ENCODE measurements around the gene NEK11.

Gene NEK11

DNA sequence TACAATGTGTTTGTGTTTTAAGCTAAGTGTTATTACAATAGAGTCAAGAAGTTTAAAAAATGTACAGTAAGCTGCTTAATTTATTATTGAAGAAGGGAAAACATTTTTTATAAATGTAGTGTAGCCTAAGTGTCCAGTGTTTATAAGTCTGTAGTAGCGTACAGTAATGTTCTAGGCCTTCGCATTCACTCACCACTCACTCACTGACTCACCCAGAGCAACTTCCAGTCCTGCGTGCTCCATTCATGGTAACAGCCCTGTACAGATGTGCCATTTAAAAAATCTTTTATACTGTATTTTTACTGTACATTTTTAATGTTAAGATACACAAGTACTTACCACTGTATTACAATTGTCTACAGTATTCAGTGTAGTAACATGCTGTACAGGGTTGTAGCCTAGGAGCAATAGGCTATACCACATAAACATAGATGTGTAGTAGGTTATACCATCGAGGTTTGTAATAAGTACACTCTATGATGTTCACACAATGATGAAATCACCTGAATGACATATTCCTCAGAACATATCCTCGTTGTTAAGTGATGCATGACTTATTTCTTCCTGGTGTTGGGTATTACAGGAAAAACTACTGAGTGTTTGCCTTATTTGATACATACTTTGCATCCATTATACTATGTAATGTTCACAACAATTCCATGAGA lies 198.3 kb downstream of the NEK11 start:
- DNase-seq (ENCODE audit: low read depth, low spot score): no peak

DNA sequence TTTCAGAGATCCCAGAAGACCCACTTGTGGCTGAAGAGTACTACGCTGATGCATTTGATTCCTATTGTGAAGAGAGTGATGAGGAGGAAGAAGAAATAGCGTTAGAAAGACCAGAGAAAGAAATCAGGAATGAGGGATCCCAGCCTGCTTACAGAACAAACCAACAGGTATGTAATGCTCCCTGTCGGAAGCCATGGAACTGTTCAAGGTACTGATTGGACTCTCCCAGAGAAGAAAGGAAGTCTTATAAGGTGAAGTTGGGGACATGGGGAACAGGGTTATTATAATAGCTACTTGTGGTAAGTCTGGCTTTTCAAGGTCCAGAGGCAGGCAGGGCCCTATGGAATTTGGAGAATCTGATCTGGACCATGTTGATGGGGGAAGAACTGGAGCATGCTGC lies 201.8 kb downstream of the NEK11 start:
- no peak for DNase-seq (ENCODE audit: low read depth, low spot score)

DNA sequence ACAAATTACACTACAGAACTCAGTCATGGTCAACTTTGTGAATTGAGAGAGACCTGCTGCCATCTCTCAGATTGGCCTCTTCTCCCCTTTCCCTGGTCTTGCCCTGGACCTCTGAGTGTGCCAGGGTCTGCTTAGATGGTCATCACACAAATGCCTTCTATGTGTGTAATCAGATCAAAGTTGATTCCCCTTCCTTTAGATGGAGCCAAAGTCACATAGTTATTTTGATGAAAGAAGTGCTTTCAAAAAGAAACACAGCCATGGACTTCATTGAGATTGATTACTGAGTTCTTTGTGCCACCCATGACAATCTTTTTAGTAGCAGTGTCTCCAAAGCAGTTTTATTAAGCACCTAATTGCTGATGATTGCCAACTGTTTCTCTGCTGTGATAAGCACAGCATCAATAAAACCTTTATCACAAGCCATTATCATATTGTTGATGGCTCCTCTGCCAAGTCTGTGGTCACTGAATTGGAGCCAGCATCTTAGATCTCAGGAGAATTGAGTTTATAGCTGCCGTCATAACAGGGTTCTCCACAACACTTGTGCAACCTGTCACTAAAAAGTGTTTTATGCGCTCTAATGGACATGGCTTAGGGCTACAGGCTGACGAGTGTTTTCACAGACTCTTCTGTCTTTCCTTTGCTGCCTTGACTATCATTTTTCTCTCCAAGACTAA lies 205.2 kb downstream of the NEK11 start:
- DNase-seq (ENCODE audit: low read depth, low spot score): peak; percentile 46

DNA sequence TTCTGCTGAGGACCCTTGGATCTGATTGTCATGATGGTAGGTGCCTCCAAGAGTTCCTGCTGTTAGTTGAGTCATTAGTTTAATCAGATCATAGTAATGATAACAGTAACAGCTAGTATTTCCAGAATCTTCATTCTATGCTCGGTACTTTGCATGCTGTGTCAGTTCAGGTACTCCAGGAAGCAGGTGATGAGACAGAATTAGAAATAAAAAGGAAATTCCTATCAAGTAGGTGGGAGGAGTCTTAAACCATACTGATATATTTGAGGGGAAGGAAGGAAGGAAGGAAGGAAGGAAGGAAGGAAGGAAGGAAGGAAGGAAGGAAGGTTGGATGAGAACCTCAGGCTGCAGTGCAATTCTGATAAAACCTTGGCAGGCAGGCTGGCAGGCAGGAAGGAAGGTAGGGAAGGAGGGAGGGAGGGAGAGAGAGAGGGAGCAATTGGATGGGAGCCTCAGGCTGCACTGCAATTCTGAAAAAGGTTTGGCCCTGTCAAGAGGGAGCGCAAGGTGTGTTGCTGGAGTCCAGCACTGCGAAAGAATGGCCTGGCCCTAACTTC lies 206.1 kb downstream of the NEK11 start:
- no peak for DNase-seq (ENCODE audit: low read depth, low spot score)

DNA sequence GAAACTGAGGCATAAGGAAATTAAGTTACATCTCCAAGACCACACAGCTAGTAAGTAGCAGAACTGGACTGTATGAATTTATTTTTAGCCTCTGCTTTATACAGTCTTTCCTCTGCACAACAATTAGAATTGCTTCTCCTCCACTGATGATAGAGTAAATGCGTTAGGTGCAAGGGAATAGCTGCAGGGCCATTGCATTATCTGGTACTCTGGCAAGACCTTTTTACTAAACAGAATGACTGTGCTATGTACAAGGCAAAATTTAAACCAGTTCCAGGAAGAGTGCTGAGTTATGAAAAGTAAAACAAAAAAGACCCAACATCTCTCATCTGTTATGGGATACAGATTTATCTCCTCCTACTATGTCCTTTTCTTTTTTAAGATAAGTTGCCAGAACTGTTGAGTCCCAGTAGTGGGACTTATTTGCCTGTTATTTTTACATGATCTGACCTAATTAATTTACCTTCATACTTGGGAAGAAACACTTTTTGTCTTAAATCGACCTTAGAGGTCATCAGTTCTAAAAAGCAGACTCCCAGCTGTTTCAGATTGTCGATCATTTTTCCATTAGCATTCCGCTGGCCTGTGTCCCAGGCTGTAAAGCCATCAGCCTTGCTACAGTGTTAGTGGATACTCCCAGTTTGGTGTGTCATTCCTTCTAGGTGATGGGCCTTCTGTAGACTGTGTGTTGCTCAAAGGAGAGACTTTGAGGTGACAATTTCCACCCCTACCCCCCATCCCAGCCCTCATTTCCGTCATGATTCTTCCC lies 207.4 kb downstream of the NEK11 start:
- DNase-seq (ENCODE audit: low read depth, low spot score): no peak

DNA sequence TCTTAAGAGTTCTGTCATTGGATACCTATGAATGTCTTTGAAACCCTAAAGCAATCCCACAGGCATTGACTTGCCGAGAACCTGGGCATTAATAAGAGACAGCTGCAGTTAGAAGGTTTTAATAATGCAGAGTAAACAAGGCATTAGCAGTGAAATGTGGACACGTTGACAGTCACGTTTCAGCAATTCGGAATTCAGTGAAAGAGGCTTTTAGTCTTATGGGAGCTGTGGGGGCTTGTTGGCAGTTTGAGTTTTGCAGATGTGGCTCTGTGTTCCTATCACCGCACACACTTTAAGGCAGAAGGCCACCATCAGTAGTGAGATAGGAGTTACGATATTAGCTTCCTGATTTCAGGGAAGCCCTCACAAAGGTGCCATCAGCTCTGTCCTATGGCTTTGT lies 209.7 kb downstream of the NEK11 start:
- no peak for DNase-seq (ENCODE audit: low read depth, low spot score)

GRCh38 chr3:131238496-131238895 lies 211.8 kb downstream of the NEK11 start:
- DNase-seq (ENCODE audit: low read depth, low spot score): no peak

- no peak for DNase-seq (ENCODE audit: low read depth, low spot score)
Observed at GRCh38 chr3:131239267-131239666, 212.6 kb downstream of the NEK11 start.

GRCh38 chr3:131242201-131242600 lies 215.5 kb downstream of the NEK11 start:
- DNase-seq (ENCODE audit: low read depth, low spot score): no peak

DNA sequence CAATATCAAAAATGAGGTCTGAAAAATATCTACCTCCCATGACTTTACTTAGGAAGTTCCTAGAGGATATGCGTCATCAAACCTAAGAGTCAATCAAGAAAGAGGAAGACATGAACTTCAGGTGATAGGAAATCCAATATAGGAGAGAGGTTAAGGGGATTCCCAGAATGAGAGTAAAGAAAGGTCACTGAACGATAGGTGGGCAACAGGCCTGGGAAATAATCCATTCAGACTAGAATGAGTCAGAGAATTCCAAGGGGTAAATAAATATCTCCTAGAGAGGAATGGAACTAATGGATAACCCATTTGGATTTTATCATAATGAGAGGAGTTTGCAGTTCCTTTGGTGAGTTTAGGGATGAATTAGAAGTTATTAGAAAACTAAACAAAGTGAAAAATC lies 223.8 kb downstream of the NEK11 start:
- no peak for DNase-seq (ENCODE audit: low read depth, low spot score)

DNA sequence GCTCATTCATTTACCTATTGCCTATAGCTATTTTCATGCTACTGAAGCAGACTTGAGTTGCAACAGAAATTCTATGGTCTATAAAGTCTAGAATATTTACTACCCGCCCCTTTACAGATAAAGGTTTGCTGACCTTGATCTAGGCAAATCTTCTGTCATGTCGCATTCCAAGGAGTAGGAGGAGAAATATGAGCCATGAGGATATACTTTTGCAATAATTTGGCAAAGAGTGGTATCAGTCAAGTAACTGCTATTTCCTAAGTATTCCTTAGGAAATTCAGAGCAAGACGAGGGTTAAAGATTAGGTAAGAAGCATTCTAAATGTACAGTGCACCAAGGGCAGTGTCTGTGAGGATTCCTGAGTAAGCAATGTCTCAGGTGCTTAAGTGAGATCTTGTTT lies 233.8 kb downstream of the NEK11 start:
- DNase-seq (ENCODE audit: low read depth, low spot score): no peak

GRCh38 chr3:131261104-131261503 lies 234.4 kb downstream of the NEK11 start:
- no peak for DNase-seq (ENCODE audit: low read depth, low spot score)

DNA sequence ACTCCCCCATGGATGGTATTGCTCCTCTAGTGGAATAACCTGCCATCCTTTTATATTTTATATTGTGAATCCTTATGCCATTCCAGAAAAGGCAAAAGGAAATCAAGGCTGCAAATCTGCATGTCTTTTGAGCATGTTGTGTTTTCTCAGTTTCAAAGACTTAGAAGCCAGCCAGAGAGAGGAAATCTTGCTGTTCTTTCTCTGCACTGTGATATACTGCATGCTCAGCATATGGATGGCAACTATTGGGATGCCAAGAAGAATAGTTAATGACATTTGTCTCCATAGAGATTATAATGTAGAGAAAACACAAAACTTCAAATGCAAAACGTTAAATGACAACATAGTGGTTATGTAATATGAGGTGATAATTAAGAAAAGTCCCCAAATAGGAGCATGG lies 248.9 kb downstream of the NEK11 start:
- DNase-seq (ENCODE audit: low read depth, low spot score): no peak

DNA sequence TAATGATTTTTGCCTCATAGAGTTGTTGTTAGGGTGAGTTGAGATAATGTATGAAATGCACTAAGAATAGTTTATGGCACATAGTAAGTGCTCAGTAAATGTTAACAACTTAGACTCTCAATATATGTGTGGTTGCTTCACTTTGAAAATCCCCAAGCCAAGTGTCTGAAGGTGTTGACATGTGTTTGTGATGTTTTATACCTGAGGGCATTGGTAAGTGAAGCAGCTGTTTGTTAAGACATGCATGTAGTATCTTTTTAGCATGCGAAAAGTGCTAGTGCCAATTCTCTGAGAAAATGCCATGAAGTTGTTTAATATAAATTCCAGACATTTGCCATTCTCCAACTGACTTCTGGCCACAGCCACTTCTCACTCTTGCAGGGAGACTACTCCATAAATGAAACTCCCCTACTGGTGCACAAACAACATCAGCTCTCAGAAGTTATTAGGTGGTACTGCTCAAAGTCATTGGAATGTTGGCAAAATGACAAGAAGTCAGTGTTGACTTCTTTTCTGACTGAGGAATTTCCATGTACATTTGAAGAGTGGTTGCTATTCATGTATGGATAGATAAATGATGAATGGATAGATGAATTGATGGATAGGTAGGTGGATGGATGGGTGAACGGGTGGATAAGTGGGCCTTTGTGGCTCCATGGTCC lies 251.3 kb downstream of the NEK11 start:
- DNase-seq (ENCODE audit: low read depth, low spot score): peak; percentile 85

- DNase-seq (ENCODE audit: low read depth, low spot score): no peak
Observed at GRCh38 chr3:131279577-131279976, 252.9 kb downstream of the NEK11 start.

GRCh38 chr3:131282379-131282778 lies 255.7 kb downstream of the NEK11 start:
- no peak for DNase-seq (ENCODE audit: low read depth, low spot score)

DNA sequence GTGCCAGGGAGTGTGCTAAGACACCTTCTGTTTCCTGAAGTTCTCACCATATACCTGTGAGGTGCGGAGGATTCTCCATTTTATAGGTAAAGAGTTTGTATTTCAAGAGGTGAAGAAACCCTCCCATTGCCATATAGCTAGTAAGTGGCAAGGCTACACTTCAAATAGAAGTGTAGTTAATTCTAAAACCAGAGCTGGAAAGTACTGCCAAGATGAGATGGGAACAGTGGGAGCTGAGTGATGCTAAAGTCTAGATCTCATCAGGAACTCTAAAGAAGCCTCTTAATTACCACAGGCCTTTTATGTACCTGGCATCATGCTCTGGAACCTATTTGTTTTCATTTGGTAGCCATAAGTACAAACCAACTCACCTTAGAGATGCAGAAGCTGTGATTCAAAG lies 256.3 kb downstream of the NEK11 start:
- DNase-seq (ENCODE audit: low read depth, low spot score): no peak

GRCh38 chr3:131283862-131284261 lies 257.2 kb downstream of the NEK11 start:
- no peak for DNase-seq (ENCODE audit: low read depth, low spot score)

DNA sequence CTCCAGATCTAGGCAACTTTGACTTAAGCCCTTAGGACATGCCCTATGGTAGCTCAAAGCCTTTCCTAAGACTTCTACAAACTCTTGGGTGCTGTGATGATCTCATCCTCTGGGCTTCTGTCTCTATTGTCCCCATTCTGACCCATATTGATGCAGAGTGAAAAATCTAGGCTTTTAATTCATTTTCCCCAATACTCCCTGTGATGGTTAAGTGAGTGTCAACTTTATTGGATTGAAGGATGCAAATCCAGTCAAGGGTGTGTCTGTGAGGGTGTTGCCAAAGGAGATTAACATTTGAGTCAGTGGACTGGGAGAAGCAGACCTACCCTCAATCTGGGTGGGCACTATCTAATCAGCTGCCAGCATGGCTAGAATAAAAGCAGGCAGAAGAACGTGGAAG lies 257.6 kb downstream of the NEK11 start:
- no peak for DNase-seq (ENCODE audit: low read depth, low spot score)

DNA sequence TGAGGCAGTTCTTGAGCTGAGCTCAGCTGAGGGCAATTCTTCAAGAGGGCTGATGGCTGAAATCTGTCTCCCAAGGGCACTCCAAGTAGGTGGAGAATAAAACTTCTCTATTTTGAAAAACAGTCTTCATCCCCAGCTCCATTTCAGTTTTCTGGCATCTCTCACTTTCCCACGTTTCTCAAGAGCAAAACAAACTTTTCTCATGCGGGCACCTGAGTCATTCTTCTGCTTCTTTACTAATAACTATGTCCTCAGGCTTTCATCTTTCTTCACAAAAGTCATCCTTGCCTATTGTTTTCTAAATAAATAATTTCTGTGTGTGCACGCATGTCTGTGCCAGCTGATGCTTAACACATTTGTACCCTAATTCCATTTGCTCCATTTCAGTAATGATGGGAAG lies 258.8 kb downstream of the NEK11 start:
- no peak for DNase-seq (ENCODE audit: low read depth, low spot score)

DNA sequence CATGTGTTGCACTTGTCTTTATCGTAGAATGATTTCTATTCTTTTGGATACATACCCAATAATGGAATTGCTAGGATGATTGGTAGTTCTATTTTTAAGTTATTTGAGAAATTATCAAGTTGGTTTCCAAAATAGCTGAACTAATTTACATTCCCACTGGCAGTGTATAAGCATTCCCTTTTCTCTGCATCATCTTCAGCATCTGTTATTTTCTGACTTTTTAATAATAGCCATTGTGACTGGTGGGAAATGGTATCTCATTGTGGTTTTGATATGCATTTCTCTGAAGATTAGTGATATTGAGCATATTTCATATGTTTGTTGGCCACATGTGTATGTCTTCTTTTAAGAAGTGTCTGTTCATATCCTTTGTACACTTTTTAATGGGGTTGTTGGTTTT lies 273.2 kb downstream of the NEK11 start:
- DNase-seq (ENCODE audit: low read depth, low spot score): no peak

GRCh38 chr3:131303848-131304247 lies 277.2 kb downstream of the NEK11 start:
- DNase-seq (ENCODE audit: low read depth, low spot score): no peak

Measured in astrocyte of the hippocampus (primary cell).